ENCODE data around the gene FAM168A.

- TF ChIP-seq, protein P1, sequence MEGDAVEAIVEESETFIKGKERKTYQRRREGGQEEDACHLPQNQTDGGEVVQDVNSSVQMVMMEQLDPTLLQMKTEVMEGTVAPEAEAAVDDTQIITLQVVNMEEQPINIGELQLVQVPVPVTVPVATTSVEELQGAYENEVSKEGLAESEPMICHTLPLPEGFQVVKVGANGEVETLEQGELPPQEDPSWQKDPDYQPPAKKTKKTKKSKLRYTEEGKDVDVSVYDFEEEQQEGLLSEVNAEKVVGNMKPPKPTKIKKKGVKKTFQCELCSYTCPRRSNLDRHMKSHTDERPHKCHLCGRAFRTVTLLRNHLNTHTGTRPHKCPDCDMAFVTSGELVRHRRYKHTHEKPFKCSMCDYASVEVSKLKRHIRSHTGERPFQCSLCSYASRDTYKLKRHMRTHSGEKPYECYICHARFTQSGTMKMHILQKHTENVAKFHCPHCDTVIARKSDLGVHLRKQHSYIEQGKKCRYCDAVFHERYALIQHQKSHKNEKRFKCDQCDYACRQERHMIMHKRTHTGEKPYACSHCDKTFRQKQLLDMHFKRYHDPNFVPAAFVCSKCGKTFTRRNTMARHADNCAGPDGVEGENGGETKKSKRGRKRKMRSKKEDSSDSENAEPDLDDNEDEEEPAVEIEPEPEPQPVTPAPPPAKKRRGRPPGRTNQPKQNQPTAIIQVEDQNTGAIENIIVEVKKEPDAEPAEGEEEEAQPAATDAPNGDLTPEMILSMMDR (IDR thresholded peaks at IDR 0.05): no peak
- no peak for TF ChIP-seq POLR2A (IDR thresholded peaks at IDR 0.05)
These were observed 216.3 kb downstream of the FAM168A start for GRCh38 chr11:73381589-73381988.
